ENCODE results near the gene UBA52.

DNA sequence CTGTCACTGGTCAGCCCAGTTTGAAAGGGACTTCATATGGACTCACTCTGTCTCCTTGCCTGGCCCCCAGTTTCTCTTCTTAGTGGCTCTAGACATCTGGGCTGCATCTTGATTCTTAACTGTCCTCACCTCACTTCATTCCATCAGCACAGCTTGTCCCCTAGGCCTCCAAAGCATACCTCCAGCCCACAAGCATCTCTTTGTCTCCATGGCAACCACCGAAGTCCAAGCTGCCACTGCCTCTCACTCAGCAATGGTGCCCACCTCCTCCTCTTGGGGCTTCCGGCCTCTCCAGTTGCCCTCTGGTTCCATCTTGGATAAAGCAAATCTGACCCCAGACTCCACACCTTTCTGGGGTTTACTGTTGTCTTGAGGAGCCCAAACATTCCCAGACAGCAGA, 55.2 kb downstream of the UBA52 start:
- TF ChIP-seq EP300 (IDR thresholded peaks at IDR 0.05), result no peak
- TF ChIP-seq, protein P1, sequence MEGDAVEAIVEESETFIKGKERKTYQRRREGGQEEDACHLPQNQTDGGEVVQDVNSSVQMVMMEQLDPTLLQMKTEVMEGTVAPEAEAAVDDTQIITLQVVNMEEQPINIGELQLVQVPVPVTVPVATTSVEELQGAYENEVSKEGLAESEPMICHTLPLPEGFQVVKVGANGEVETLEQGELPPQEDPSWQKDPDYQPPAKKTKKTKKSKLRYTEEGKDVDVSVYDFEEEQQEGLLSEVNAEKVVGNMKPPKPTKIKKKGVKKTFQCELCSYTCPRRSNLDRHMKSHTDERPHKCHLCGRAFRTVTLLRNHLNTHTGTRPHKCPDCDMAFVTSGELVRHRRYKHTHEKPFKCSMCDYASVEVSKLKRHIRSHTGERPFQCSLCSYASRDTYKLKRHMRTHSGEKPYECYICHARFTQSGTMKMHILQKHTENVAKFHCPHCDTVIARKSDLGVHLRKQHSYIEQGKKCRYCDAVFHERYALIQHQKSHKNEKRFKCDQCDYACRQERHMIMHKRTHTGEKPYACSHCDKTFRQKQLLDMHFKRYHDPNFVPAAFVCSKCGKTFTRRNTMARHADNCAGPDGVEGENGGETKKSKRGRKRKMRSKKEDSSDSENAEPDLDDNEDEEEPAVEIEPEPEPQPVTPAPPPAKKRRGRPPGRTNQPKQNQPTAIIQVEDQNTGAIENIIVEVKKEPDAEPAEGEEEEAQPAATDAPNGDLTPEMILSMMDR (IDR thresholded peaks at IDR 0.05), result no peak
